ENCODE data around the gene PTPRO.
"Not testable (repeated sequence)": the region's sequence is repeated elsewhere in the genome, so short reads cannot be mapped to it uniquely, and the experiment has no call there.

Gene PTPRO

GRCh38 chr12:15608406-15608805 is 286.1 kb downstream of the PTPRO start:
- no peak for DNase-seq

- no peak for DNase-seq
Measured at GRCh38 chr12:15608941-15609340, 286.6 kb downstream of the PTPRO start.

GRCh38 chr12:15613981-15614380 is 291.7 kb downstream of the PTPRO start:
- no peak for DNase-seq

GRCh38 chr12:15616495-15616894 is 294.2 kb downstream of the PTPRO start:
- not testable (repeated sequence) for DNase-seq

GRCh38 chr12:15620741-15621539 is 298.6 kb downstream of the PTPRO start:
- DNase-seq: no peak

- no peak for DNase-seq
Measured at GRCh38 chr12:15625075-15625474, 302.8 kb downstream of the PTPRO start.

GRCh38 chr12:15627995-15628945 is 306.0 kb downstream of the PTPRO start:
- DNase-seq: no peak

- no peak for DNase-seq
Measured at GRCh38 chr12:15629108-15629507, 306.8 kb downstream of the PTPRO start.

GRCh38 chr12:15629761-15630160 is 307.5 kb downstream of the PTPRO start:
- DNase-seq: no peak

- DNase-seq: no peak
Measured at GRCh38 chr12:15631007-15631715, 308.9 kb downstream of the PTPRO start.

GRCh38 chr12:15632708-15633107 is 310.4 kb downstream of the PTPRO start:
- DNase-seq: no peak

GRCh38 chr12:15633201-15633600 is 310.9 kb downstream of the PTPRO start:
- DNase-seq: no peak

GRCh38 chr12:15634010-15634683 is 311.8 kb downstream of the PTPRO start:
- DNase-seq: no peak

GRCh38 chr12:15636060-15636890 is 314.0 kb downstream of the PTPRO start:
- no peak for DNase-seq

GRCh38 chr12:15638231-15638630 is 315.9 kb downstream of the PTPRO start:
- no peak for DNase-seq

GRCh38 chr12:15644700-15645099 is 322.4 kb downstream of the PTPRO start:
- no peak for DNase-seq

GRCh38 chr12:15646581-15646980 is 324.3 kb downstream of the PTPRO start:
- DNase-seq: no peak

Data from NCI-H2171 (cell line).